H1 (cell line): ENCODE data around the gene PTRH1. TPM values are rescaled to one million over a fixed set of nuclear protein-coding genes. Genes with fewer than 3 reads are reported as not detected.

Experiments used
- CHD7 ChIP-seq: fragments of 300-600 bp; sonication (generic); IDR thresholded peaks from 2 replicates; pipeline ENCODE4 v1.7.1; 2012; ENCODE audit warnings: low read length, moderate library complexity, mild to moderate bottlenecking, inconsistent platforms; ENCODE audit not compliant: insufficient replicate concordance
- HDAC2 ChIP-seq, 2 experiments: fragments of 300-600 bp in 1 of 2; sonication (generic) in 1 of 2; IDR thresholded peaks; 2 replicates each; pipeline ENCODE4 v1.6.1; 2011 to 2012; ENCODE audit warnings: low read depth in 2 of 2, low read length in 2 of 2, mild to moderate bottlenecking in 2 of 2, moderate library complexity in 2 of 2, borderline replicate concordance in 1 of 2, inconsistent platforms in 1 of 2
- polyA plus RNA-seq, 7 experiments: library from polyadenylated mRNA; depleted of rRNA in 3 of 7; stranded (reverse) in 5 of 7; unstranded in 2 of 7; fragments of >200 nt in 5 of 7; fragments of 200-250 nt in 2 of 7; gene quantifications; 1 replicate in 5 of 7; 2 replicates in 1 of 7; 4 replicates in 1 of 7; pipeline versions ENCODE4 v1.2.1 to v1.2.3, GENCODE V29; 2011 to 2013; ENCODE audit warnings: missing spikeins in 2 of 7, mixed read lengths in 2 of 7
- total RNA-seq: library from RNA; stranded (reverse); fragmentation: NEBNext Ultra II Directional; extraction: Animal tissue kit (Norgen Biotek cat#: 25700); gene quantifications from 2 replicates; pipeline ENCODE4 v1.2.1, GENCODE V29; 2021

Gene PTRH1
- total and polyA plus RNA-seq, 2 of the 8 experiments (the other 6 are each of a cell fraction or from before 2014, with no cell fraction given): 11.1 to 19.8 TPM

DNA sequence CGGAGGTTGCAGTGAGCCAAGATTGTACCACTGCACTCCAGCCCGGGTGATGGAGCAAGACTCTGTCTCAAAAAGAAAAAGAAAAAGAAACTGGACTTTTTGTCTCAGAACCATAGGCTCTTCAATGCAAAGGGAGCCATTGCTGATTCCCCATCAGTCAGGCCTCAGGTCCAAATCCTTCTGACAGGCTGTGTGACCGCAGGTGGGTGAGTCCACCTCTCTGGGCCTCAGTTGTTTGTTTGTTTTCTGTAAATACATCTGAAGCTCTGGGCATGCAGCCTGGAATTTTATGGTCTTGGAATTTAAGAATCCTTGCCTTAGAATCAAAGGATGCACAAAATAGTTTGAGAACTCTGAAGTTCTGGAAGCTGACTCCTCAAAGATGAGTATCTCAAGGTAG lies 40.8 kb upstream of the PTRH1 start (continued):
- TF ChIP-seq CHD7 (no peak), HDAC2 (IDR thresholded peaks at IDR 0.05; ENCODE audit: borderline replicate concordance in 1 of 2, low read depth in 2 of 2, low read length in 2 of 2) (no peak)
